Measurements from ENCODE around the gene TTLL8. TPM values are rescaled to one million over a fixed set of nuclear protein-coding genes. Genes with fewer than 3 reads are reported as not detected.
"Not testable (repeated sequence)": the region's sequence is repeated elsewhere in the genome, so short reads cannot be mapped to it uniquely, and the experiment has no call there.

TTLL8 gene
- polyA plus RNA-seq, 4 donors = not detected

- no peak for DNase-seq (ENCODE audit: low read depth in 4 of 4, low spot score in 2 of 4)
Observed at GRCh38 chr22:49993649-49994360, 64.3 kb downstream of the TTLL8 start.

GRCh38 chr22:49992921-49993648, 65.0 kb downstream of the TTLL8 start:
- DNase-seq (ENCODE audit: low read depth in 4 of 4, low spot score in 2 of 4) = no peak

- DNase-seq (ENCODE audit: low read depth in 4 of 4, low spot score in 2 of 4) = no peak
Observed at GRCh38 chr22:49991907-49992533, 66.1 kb downstream of the TTLL8 start.

GRCh38 chr22:49991167-49991566, 66.9 kb downstream of the TTLL8 start:
- no peak for DNase-seq (ENCODE audit: low read depth in 4 of 4, low spot score in 2 of 4)

- not testable (repeated sequence) for DNase-seq (ENCODE audit: low read depth in 4 of 4, low spot score in 2 of 4)
Observed at GRCh38 chr22:49989826-49990225, 68.3 kb downstream of the TTLL8 start.

- DNase-seq (ENCODE audit: low read depth in 4 of 4, low spot score in 2 of 4) = no peak
Observed at GRCh38 chr22:49986325-49986724, 71.8 kb downstream of the TTLL8 start.

- no peak for DNase-seq (ENCODE audit: low read depth in 4 of 4, low spot score in 2 of 4)
Observed at GRCh38 chr22:49983148-49984042, 74.7 kb downstream of the TTLL8 start.

- not testable (repeated sequence) for DNase-seq (ENCODE audit: low read depth in 4 of 4, low spot score in 2 of 4)
Observed at GRCh38 chr22:49981799-49982198, 76.3 kb downstream of the TTLL8 start.

GRCh38 chr22:49979587-49980264, 78.4 kb downstream of the TTLL8 start:
- DNase-seq (ENCODE audit: low read depth in 4 of 4, low spot score in 2 of 4) = no peak

- no peak for DNase-seq (ENCODE audit: low read depth in 4 of 4, low spot score in 2 of 4)
Observed at GRCh38 chr22:49977578-49977977, 80.5 kb downstream of the TTLL8 start.

- no peak for DNase-seq (ENCODE audit: low read depth in 4 of 4, low spot score in 2 of 4)
Observed at GRCh38 chr22:49976439-49977175, 81.5 kb downstream of the TTLL8 start.

GRCh38 chr22:49975543-49976389, 82.3 kb downstream of the TTLL8 start:
- DNase-seq (ENCODE audit: low read depth in 4 of 4, low spot score in 2 of 4) = no peak

- DNase-seq (ENCODE audit: low read depth in 4 of 4, low spot score in 2 of 4) = no peak
Observed at GRCh38 chr22:49973018-49973961, 84.8 kb downstream of the TTLL8 start.

- DNase-seq (ENCODE audit: low read depth in 4 of 4, low spot score in 2 of 4) = no peak
Observed at GRCh38 chr22:49972163-49973017, 85.7 kb downstream of the TTLL8 start.

GRCh38 chr22:49971232-49972162, 86.6 kb downstream of the TTLL8 start:
- DNase-seq (ENCODE audit: low read depth in 4 of 4, low spot score in 2 of 4) = no peak
